Superior temporal gyrus (tissue), 1 donor: ENCODE results near the gene NELFE.
"Not testable (repeated sequence)": the region's sequence is repeated elsewhere in the genome, so short reads cannot be mapped to it uniquely, and the experiment has no call there.

Experiments
- DNase-seq: peaks from one replicate; pipeline ENCODE4 v3.0.0-alpha.2; 2016; ENCODE audit errors: extremely low spot score

Gene NELFE

GRCh38 chr6:31919624-31920303 lies 39.0 kb downstream of the NELFE start:
- DNase-seq: no peak

- no peak for DNase-seq
Measured at GRCh38 chr6:31918069-31918720, 40.6 kb downstream of the NELFE start.

GRCh38 chr6:31915756-31916155 lies 43.0 kb downstream of the NELFE start:
- DNase-seq: no peak

GRCh38 chr6:31915351-31915750 lies 43.4 kb downstream of the NELFE start:
- DNase-seq: no peak

GRCh38 chr6:31911826-31912585 lies 46.8 kb downstream of the NELFE start:
- DNase-seq: no peak

- DNase-seq: not testable (repeated sequence)
Measured at GRCh38 chr6:31909298-31909697, 49.5 kb downstream of the NELFE start.

GRCh38 chr6:31908791-31909190 lies 50.0 kb downstream of the NELFE start:
- DNase-seq: no peak

GRCh38 chr6:31908255-31908654 lies 50.5 kb downstream of the NELFE start:
- DNase-seq: not testable (repeated sequence)

- DNase-seq: no peak
Measured at GRCh38 chr6:31907158-31907813, 51.5 kb downstream of the NELFE start.

GRCh38 chr6:31906727-31907126 lies 52.0 kb downstream of the NELFE start:
- not testable (repeated sequence) for DNase-seq

- DNase-seq: no peak
Measured at GRCh38 chr6:31906122-31906521, 52.6 kb downstream of the NELFE start.

GRCh38 chr6:31905041-31905440 lies 53.7 kb downstream of the NELFE start:
- DNase-seq: no peak

- no peak for DNase-seq
Measured at GRCh38 chr6:31903957-31904356, 54.8 kb downstream of the NELFE start.
